ENCODE data around the gene GOSR2.

- TF ChIP-seq EZH2 (IDR thresholded peaks at IDR 0.05; ENCODE audit: insufficient read depth, poor library complexity, severe bottlenecking): no peak
- no peak for TF ChIP-seq EZH2phosphoT487 (IDR thresholded peaks at IDR 0.05; ENCODE audit: insufficient read depth, low read depth)
Observed at GRCh38 chr17:46910179-46910927, 12.6 kb upstream of the GOSR2 start.

Data from GM23248 (cell line).